LNCAP (cell line): ENCODE measurements around the gene BRIP1.

ENCODE experiments used
- TF ChIP-seq, protein P1 (sequence below): fragments of 450-650 bp; IDR thresholded peaks from 2 replicates; pipeline ENCODE4 v1.5.1; 2017; ENCODE audit warnings: mild to moderate bottlenecking

The BRIP1 gene

DNA sequence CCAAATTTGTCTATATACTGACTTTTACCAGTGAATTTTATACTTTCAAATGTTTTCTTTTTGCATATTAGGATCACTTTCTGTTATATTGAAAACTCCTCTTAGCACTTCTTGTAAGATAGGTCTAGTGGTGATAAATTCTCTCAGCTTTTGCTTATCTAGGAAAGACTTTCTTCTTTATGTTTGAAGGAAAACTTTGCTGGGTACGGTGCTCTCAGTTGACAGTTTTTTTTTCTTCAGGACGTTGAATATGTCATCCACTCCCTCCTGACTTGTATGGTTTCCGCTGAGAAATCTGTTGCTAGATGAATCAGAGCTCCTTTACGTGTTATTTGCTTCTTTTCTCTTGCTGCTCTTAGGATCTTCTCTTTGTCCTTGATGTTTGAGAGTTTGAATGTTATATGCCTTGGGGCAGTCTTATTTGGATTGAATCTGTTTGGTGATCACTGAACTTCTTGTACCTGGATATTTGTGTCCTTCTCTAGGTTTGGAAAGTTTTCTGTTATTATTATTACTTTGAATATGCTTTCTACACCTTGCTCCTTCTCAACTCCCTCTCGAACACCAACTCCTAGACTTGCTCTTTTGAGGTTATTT is 228.3 kb downstream of the BRIP1 start:
- TF ChIP-seq, protein P1, sequence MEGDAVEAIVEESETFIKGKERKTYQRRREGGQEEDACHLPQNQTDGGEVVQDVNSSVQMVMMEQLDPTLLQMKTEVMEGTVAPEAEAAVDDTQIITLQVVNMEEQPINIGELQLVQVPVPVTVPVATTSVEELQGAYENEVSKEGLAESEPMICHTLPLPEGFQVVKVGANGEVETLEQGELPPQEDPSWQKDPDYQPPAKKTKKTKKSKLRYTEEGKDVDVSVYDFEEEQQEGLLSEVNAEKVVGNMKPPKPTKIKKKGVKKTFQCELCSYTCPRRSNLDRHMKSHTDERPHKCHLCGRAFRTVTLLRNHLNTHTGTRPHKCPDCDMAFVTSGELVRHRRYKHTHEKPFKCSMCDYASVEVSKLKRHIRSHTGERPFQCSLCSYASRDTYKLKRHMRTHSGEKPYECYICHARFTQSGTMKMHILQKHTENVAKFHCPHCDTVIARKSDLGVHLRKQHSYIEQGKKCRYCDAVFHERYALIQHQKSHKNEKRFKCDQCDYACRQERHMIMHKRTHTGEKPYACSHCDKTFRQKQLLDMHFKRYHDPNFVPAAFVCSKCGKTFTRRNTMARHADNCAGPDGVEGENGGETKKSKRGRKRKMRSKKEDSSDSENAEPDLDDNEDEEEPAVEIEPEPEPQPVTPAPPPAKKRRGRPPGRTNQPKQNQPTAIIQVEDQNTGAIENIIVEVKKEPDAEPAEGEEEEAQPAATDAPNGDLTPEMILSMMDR, result no peak

DNA sequence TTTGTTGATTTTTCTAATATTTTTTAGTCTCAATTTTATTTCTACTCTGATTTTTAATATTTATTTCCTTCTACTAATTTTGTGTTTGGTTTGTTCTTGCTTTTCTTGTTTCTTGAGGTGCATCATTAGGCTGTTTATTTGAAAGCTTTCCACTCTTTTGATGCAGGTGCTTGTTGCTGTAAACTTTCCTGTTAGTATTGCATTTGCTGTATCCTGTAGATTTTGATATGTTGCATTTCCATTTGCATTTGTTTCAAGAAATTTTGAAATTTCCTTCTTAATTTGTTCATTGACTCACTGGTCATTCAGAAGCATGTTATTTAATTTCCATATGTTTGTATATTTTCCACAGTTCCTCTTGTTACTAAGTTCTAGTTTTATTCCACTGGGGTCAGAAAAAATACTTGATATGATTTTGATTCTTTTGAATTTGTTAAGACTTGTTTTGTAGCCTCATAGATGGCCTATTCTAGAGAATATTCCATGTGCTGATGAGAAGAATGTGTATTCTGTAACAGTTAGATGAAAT is 229.3 kb downstream of the BRIP1 start:
- TF ChIP-seq, protein P1, result no peak

DNA sequence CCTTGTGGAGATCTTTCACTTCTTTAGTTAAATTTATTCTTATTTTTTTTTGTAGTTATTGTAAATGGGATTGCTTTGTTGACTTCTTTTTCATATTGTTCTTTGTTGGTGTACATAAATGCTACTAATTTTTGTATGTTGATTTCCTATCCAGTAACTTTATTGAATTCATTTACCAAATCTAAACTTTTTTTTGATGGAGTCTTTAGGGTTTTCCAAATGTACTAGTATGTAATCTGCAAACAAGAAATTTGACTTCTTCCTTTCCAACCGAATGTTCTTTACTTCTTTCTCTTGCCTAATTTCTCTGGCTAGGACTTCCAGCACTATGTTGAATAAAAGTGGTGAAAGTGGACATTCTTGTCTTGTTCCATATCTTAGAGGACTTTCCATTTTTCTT is 230.5 kb downstream of the BRIP1 start:
- TF ChIP-seq, protein P1, result no peak

DNA sequence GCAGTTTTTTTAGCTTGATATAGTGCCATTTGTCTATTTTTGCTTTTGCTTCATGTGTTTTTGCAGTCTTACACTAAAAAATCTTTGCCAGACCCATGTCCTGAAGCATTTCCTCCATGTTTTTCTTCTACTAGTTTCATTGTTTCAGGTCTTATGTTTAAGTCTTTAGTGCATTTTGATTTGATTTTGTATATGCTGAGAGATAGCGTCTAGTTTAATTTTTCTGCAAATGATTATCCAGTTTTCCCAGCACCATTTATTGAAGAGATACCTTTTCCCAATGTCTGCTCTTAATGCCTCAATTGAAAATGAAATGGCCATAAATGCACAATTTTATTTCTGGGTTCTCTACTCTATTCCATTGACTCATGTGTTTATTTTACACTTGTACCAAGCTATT is 231.5 kb downstream of the BRIP1 start:
- TF ChIP-seq, protein P1, result no peak
